Measurements from ENCODE around the gene OTOL1. TPM values are rescaled to one million over a fixed set of nuclear protein-coding genes. Genes with fewer than 3 reads are reported as not detected.

The OTOL1 gene
- total RNA-seq (2021) = not detected in 2 replicates
- Bru-seq, nascent RNA = not detected
- BruChase-seq, experiment 1, labeled RNA remaining after a 2-hour chase = not detected
- BruChase-seq, experiment 2, labeled RNA remaining after a 6-hour chase = not detected
- long read RNA-seq = 0 reads

- Histone ChIP-seq H3K27me3 (replicated peaks; ENCODE audit: insufficient read depth, low read depth, low read length, poor library complexity) (no peaks in the 10 kb centered on the region), H3K36me3 (ENCODE audit: insufficient read depth, low read length, poor library complexity, severe bottlenecking) (no peaks in the 10 kb centered on the region), H3K4me3 (ENCODE audit: low read depth, low read length, poor library complexity, severe bottlenecking) (no peak within 1 kb of the TSS), H3K9me3 (ENCODE audit: low read depth, low read length, poor library complexity, severe bottlenecking) (no peaks in the 10 kb centered on the region), H3K4me1 (ENCODE audit: insufficient read depth, low read length, poor library complexity, severe bottlenecking) (no peaks in the 10 kb centered on the region), H3K27ac (ENCODE audit: low read depth, low read length, poor library complexity, severe bottlenecking) (no peak within 1 kb of the TSS)
- DNase-seq (ENCODE audit: low spot score) = no peak
- no TSS peak for BruUV-seq (replicated peaks)
- ChIA-PET POLR2A (ENCODE audit: low non-redundant PET) (interaction anchor here (0.5 kb wide), 1 partner anchor 627 kb away, joined by 18 read pairs; no protein-coding TSS in a partner anchor), CTCF (no interaction called here)
- intact Hi-C loops (cut with micrococcal nuclease; ENCODE audit: unreplicated experiment) = no loop called here
- TF ChIP-seq CTCF (conservative IDR thresholded peaks at IDR 0.05; ENCODE audit: low read depth, low read length) (no peak), EZH2 (IDR thresholded peaks at IDR 0.05; ENCODE audit: borderline replicate concordance, low read depth, low read length, poor library complexity, severe bottlenecking) (no peak)
Observed at GRCh38 chr3:161496508-161496907, at the start of gene OTOL1. TSS of gene OTOL1 (plus strand) at chr3:161496808. CDS start at chr3:161496808, 0 bp downstream.

- Histone ChIP-seq H3K27ac (ENCODE audit: low read depth, low read length, poor library complexity, severe bottlenecking) (no peak overlapping the region), H3K4me3 (ENCODE audit: low read depth, low read length, poor library complexity, severe bottlenecking) (no peak overlapping the region), H3K4me1 (ENCODE audit: insufficient read depth, low read length, poor library complexity, severe bottlenecking) (peaks cover 3% of the 10 kb centered on the region), H3K27me3 (replicated peaks; ENCODE audit: insufficient read depth, low read depth, low read length, poor library complexity) (no peaks in the 10 kb centered on the region), H3K36me3 (ENCODE audit: insufficient read depth, low read length, poor library complexity, severe bottlenecking) (no peaks in the 10 kb centered on the region), H3K9me3 (ENCODE audit: low read depth, low read length, poor library complexity, severe bottlenecking) (no peaks in the 10 kb centered on the region)
- TF ChIP-seq EZH2 (IDR thresholded peaks at IDR 0.05; ENCODE audit: borderline replicate concordance, low read depth, low read length, poor library complexity, severe bottlenecking) = no peak
- no peak for TF ChIP-seq CTCF (conservative IDR thresholded peaks at IDR 0.05; ENCODE audit: low read depth, low read length)
- intact Hi-C loops (cut with micrococcal nuclease; ENCODE audit: unreplicated experiment) = no loop called here
- BruUV-seq (replicated peaks) = no TSS peak
- POLR2A ChIA-PET (ENCODE audit: low non-redundant PET) = no interaction called here
- CTCF ChIA-PET = no interaction called here
- DNase-seq (ENCODE audit: low spot score) = no peak
Observed at GRCh38 chr3:161449785-161450184, 46.8 kb upstream of the OTOL1 start.

GRCh38 chr3:161452179-161452578 is 44.4 kb upstream of the OTOL1 start:
- intact Hi-C loops (cut with micrococcal nuclease; ENCODE audit: unreplicated experiment) = no loop called here
- ChIA-PET CTCF (no interaction called here), POLR2A (ENCODE audit: low non-redundant PET) (no interaction called here)

More at GRCh38 chr3:161452179-161452578, 44.4 kb upstream of the OTOL1 start:
- Histone ChIP-seq H3K36me3 (ENCODE audit: insufficient read depth, low read length, poor library complexity, severe bottlenecking) (no peaks in the 10 kb centered on the region), H3K27me3 (replicated peaks; ENCODE audit: insufficient read depth, low read depth, low read length, poor library complexity) (no peaks in the 10 kb centered on the region), H3K4me3 (ENCODE audit: low read depth, low read length, poor library complexity, severe bottlenecking) (no peak overlapping the region), H3K4me1 (ENCODE audit: insufficient read depth, low read length, poor library complexity, severe bottlenecking) (peaks cover 14% of the 10 kb centered on the region), H3K9me3 (ENCODE audit: low read depth, low read length, poor library complexity, severe bottlenecking) (no peaks in the 10 kb centered on the region), H3K27ac (ENCODE audit: low read depth, low read length, poor library complexity, severe bottlenecking) (no peak overlapping the region)
- BruUV-seq (replicated peaks) = no TSS peak
- DNase-seq (ENCODE audit: low spot score) = no peak
- TF ChIP-seq EZH2 (IDR thresholded peaks at IDR 0.05; ENCODE audit: borderline replicate concordance, low read depth, low read length, poor library complexity, severe bottlenecking) (no peak), CTCF (conservative IDR thresholded peaks at IDR 0.05; ENCODE audit: low read depth, low read length) (no peak)
